Endothelial cell (in vitro differentiated cells): ENCODE data around the gene TMEM39B. TPM values are rescaled to one million over a fixed set of nuclear protein-coding genes. Genes with fewer than 3 reads are reported as not detected.
"Not testable (repeated sequence)": the region's sequence is repeated elsewhere in the genome, so short reads cannot be mapped to it uniquely, and the experiment has no call there.

Experiments
- DNase-seq: peaks from one replicate; pipeline ENCODE4 v3.0.0; 2021; ENCODE audit warnings: low spot score
- H3K27ac Mint-ChIP-seq: one replicate; pipeline ENCODE4 v1.8.0; 2021; ENCODE audit warnings: mixed read lengths, inconsistent platforms; ENCODE audit not compliant: unreplicated experiment
- H3K27me3 Mint-ChIP-seq: one replicate; pipeline ENCODE4 v1.8.0; 2021; ENCODE audit warnings: mild to moderate bottlenecking, moderate library complexity, mixed read lengths, inconsistent platforms; ENCODE audit not compliant: unreplicated experiment
- H3K36me3 Mint-ChIP-seq: one replicate; pipeline ENCODE4 v1.8.0; 2021; ENCODE audit warnings: mild to moderate bottlenecking, low read depth, mixed read lengths, inconsistent platforms; ENCODE audit not compliant: unreplicated experiment
- H3K4me1 Mint-ChIP-seq: one replicate; pipeline ENCODE4 v1.8.0; 2021; ENCODE audit warnings: mild to moderate bottlenecking, mixed read lengths, inconsistent platforms; ENCODE audit not compliant: unreplicated experiment
- H3K4me3 Mint-ChIP-seq: one replicate; pipeline ENCODE4 v1.8.0; 2021; ENCODE audit warnings: mild to moderate bottlenecking, mixed read lengths, inconsistent platforms; ENCODE audit not compliant: unreplicated experiment
- H3K9me3 Mint-ChIP-seq: one replicate; pipeline ENCODE4 v1.8.0; 2021; ENCODE audit warnings: mixed read lengths, inconsistent platforms; ENCODE audit not compliant: unreplicated experiment
- total RNA-seq: library from RNA; stranded (reverse); fragmentation: NEBNext Ultra II Directional; extraction: Animal tissue kit (Norgen Biotek cat#: 25700); gene quantifications from one replicate; pipeline ENCODE4 v1.2.1, GENCODE V29; 2021; ENCODE audit not compliant: unreplicated experiment
- TF ChIP-seq, protein P1 (sequence below): fragments of 200-600 bp; sonication (generic); IDR thresholded peaks from one replicate; pipeline ENCODE4 v1.5.0; 2021; ENCODE audit warnings: antibody characterized with exemption; ENCODE audit not compliant: unreplicated experiment

The TMEM39B gene
- total RNA-seq, 1 donor from 2014 or later: 26.9 TPM

DNA sequence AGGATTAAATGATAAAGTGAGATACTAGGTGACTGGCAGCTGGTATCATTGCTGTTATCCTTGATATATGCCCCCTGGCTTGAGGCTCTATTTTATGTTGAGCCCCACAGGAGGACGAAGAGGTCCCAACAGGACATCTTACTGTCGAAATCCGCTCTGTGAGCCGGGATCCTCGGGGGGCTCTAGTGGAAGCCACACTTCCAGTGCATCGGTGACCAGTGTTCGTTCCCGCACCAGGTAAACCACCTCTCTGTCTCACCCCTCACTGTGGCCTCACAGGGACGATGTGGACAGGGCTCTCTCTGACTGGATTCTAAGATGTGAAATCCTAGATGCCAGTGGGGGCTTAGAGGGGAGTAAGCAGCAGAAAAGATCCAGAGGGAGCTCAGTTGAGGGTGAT, 2.1 kb downstream of the TMEM39B start:
- H3K27ac Mint-ChIP-seq: peak overlapping the region; percentile 39
- peaks cover 34% of the 10 kb centered on the region for H3K4me1 Mint-ChIP-seq
- TF ChIP-seq, protein P1, sequence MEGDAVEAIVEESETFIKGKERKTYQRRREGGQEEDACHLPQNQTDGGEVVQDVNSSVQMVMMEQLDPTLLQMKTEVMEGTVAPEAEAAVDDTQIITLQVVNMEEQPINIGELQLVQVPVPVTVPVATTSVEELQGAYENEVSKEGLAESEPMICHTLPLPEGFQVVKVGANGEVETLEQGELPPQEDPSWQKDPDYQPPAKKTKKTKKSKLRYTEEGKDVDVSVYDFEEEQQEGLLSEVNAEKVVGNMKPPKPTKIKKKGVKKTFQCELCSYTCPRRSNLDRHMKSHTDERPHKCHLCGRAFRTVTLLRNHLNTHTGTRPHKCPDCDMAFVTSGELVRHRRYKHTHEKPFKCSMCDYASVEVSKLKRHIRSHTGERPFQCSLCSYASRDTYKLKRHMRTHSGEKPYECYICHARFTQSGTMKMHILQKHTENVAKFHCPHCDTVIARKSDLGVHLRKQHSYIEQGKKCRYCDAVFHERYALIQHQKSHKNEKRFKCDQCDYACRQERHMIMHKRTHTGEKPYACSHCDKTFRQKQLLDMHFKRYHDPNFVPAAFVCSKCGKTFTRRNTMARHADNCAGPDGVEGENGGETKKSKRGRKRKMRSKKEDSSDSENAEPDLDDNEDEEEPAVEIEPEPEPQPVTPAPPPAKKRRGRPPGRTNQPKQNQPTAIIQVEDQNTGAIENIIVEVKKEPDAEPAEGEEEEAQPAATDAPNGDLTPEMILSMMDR: no peak
- H3K27me3 Mint-ChIP-seq: peaks cover 5% of the 10 kb centered on the region
- H3K36me3 Mint-ChIP-seq: peaks cover 32% of the 10 kb centered on the region
- peak overlapping the region; percentile 24 for H3K4me3 Mint-ChIP-seq
- no peaks in the 10 kb centered on the region for H3K9me3 Mint-ChIP-seq
- DNase-seq: no peak

DNA sequence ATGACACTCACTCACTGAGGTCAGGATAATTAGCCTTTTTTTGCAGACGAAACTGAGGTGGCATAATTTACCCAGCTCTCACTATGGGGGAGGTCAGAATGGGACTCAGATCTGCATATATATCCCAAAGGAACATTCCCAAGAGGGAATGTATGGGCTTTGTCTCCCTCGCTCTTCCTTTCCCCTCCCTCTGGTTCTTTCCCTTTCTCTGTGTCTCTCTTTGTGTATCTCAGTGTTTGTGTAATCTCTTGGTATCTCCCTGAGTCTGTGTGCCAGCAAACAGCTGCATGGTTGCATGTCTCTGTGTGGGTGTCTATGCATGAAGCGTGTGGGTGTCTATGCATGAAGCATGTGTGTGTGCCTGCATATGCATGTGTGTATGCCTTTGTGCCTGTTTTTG, 4.7 kb downstream of the TMEM39B start:
- Mint-ChIP-seq H3K27me3 (peaks cover 5% of the 10 kb centered on the region), H3K9me3 (no peaks in the 10 kb centered on the region), H3K27ac (no peak overlapping the region), H3K4me1 (peaks cover 25% of the 10 kb centered on the region), H3K4me3 (peak overlapping the region; percentile 81), H3K36me3 (peaks cover 34% of the 10 kb centered on the region)
- TF ChIP-seq, protein P1: no peak
- no peak for DNase-seq

DNA sequence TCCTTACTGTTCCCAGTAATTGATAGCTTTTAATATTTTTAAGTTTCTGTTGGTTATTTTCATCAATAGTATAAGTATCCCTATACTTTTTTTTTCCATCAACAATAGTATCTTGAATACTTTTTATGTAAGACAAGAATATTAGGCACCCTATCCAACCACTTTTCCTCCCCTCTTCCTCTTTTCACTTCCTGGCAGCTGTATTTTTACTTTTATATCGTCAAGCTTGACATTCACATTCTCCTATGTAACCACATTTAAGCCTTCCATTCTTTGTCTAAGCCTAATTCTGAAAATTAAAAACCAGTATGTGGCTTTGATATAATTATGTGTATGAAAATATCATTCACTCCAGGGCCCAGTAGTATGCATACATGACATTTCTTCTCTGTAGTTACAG, 9.3 kb downstream of the TMEM39B start:
- Mint-ChIP-seq H3K27me3 (no peaks in the 10 kb centered on the region), H3K9me3 (no peaks in the 10 kb centered on the region), H3K27ac (peak overlapping the region; percentile 44), H3K36me3 (peaks cover 39% of the 10 kb centered on the region), H3K4me1 (peaks cover 15% of the 10 kb centered on the region), H3K4me3 (peak overlapping the region; percentile 19)
- TF ChIP-seq, protein P1: no peak
- no peak for DNase-seq

DNA sequence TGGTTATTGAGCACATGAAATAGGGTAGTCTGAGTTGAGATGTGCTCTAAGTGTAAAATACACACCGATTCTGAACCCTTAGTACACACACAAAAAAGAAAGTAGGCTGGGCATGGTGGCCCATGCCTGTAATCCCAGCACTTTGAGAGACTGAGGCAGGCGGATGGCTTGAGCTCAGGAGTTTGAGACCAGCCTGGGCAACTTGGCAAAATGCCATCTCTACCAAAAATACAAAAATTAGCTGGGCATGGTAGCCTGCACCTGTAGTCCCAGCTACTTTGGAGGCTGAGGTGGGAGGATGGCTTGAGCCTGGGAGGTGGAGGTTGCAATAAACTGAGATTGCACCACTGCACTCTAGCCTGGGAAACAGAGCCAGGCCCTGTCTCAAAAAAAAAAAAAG, 13.6 kb downstream of the TMEM39B start:
- not testable (repeated sequence) for H3K9me3 Mint-ChIP-seq, H3K4me1 Mint-ChIP-seq, H3K27ac Mint-ChIP-seq, H3K4me3 Mint-ChIP-seq, DNase-seq, H3K27me3 Mint-ChIP-seq
- peaks cover 26% of the 10 kb centered on the region for H3K36me3 Mint-ChIP-seq

DNA sequence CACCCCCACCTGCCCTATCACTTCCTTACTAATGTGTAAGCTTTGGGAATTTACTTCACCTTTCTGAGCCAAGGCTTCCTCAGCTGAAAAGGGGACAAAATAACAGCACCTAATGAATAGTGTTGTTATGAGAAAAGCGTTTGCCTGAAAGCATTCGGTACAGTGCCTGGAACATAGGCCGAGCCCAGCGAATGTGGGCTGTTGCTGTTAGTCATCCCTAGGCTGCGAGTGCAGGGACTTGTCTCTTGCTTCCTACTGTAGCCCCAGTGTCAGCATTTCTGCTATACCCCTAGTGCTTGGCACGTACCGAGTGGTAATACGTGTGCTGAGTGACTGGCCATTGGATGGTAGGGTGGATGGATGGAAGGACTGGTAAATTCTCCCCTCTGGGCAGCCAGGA, 18.4 kb downstream of the TMEM39B start:
- no peaks in the 10 kb centered on the region for H3K4me1 Mint-ChIP-seq
- H3K27ac Mint-ChIP-seq: no peak overlapping the region
- H3K4me3 Mint-ChIP-seq: no peak overlapping the region
- no peaks in the 10 kb centered on the region for H3K9me3 Mint-ChIP-seq
- H3K27me3 Mint-ChIP-seq: peaks cover 3% of the 10 kb centered on the region
- no peak for DNase-seq
- TF ChIP-seq, protein P1: no peak
- H3K36me3 Mint-ChIP-seq: peaks cover 21% of the 10 kb centered on the region

DNA sequence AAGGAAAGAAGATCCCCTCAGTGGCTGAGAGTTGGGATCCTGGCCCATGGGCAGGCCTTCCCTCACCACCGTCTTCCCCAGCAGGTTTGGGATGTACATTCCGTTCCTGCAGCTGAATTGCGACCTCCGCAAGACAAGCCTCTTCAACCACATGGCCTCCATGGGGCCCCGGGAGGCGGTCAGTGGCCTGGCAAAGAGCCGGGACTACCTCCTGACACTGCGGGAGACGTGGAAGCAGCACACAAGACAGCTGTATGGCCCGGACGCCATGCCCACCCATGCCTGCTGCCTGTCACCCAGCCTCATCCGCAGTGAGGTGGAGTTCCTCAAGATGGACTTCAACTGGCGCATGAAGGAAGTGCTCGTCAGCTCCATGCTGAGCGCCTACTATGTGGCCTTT, 18.9 kb downstream of the TMEM39B start:
- Mint-ChIP-seq H3K27me3 (peaks cover 3% of the 10 kb centered on the region), H3K36me3 (peaks cover 19% of the 10 kb centered on the region), H3K27ac (no peak overlapping the region), H3K9me3 (no peaks in the 10 kb centered on the region), H3K4me1 (no peaks in the 10 kb centered on the region), H3K4me3 (no peak overlapping the region)
- no peak for DNase-seq
- TF ChIP-seq, protein P1: no peak
